K562 (cell line): ENCODE data around the gene CAPRIN1. TPM values are rescaled to one million over a fixed set of nuclear protein-coding genes. Genes with fewer than 3 reads are reported as not detected.

ENCODE experiments used
- ATF6 ChIP-seq: sonication (generic); formaldehyde crosslinking; IDR thresholded peaks from 2 replicates; pipeline ENCODE4 v1.4.0; 2020; ENCODE audit warnings: mild to moderate bottlenecking, missing genetic modification reagents
- CBFA2T2 ChIP-seq: fragments of 450-650 bp; conservative IDR thresholded peaks from 2 replicates; pipeline ENCODE4 v1.6.1; 2017; ENCODE audit warnings: mild to moderate bottlenecking
- CSDE1 ChIP-seq, 2 experiments: fragments of 450-650 bp; IDR thresholded peaks; 2 replicates each; pipeline ENCODE4 v1.6.1; 2016; ENCODE audit warnings: mild to moderate bottlenecking in 1 of 2
- E2F3 ChIP-seq: fragments of 250-450 bp; sonication (Bioruptor Pico); IDR thresholded peaks from 2 replicates; pipeline ENCODE4 v1.4.0; 2020; ENCODE audit warnings: mild to moderate bottlenecking
- ETV6 ChIP-seq, 3 experiments: fragments of 150-350 bp in 1 of 3; sonication (generic) in 1 of 3; formaldehyde crosslinking in 1 of 3; IDR thresholded peaks; 2 replicates each; pipeline versions ENCODE4 v1.6.1 to v1.8.0; 2014 to 2022; ENCODE audit warnings: borderline replicate concordance in 2 of 3, low read depth in 2 of 3, antibody characterized with exemption in 1 of 3, low read length in 1 of 3, mild to moderate bottlenecking in 1 of 3, missing genetic modification reagents in 1 of 3
- KLF16 ChIP-seq: IDR thresholded peaks from 2 replicates; pipeline ENCODE4 v1.6.1; 2016; ENCODE audit warnings: antibody characterized with exemption
- MAFF ChIP-seq: IDR thresholded peaks from 2 replicates; pipeline ENCODE4 v1.6.1; 2012; ENCODE audit warnings: low read length, improper control_type of control experiment
- MAZ ChIP-seq, 2 experiments: fragments of 450-650 bp in 1 of 2; sonication (generic) in 1 of 2; formaldehyde crosslinking; IDR thresholded peaks in 1 of 2; conservative IDR thresholded peaks in 1 of 2; 2 replicates each; pipeline versions ENCODE4 v1.4.0 to v1.5.0; 2020; ENCODE audit warnings: mild to moderate bottlenecking in 1 of 2, missing genetic modification reagents in 1 of 2
- MECOM ChIP-seq: fragments of 250-450 bp; sonication (Bioruptor Pico); IDR thresholded peaks from 2 replicates; pipeline ENCODE4 v1.8.0; 2022; ENCODE audit warnings: inconsistent platforms
- POLR2B ChIP-seq: fragments of 450-650 bp; IDR thresholded peaks from 2 replicates; pipeline ENCODE4 v1.6.1; 2018; ENCODE audit warnings: low read depth; ENCODE audit not compliant: partially characterized antibody
- RBM15 ChIP-seq: fragments of 200-400 bp; formaldehyde crosslinking; IDR thresholded peaks from 2 replicates; pipeline ENCODE4 v1.6.1; 2018; ENCODE audit warnings: mild to moderate bottlenecking, low read length, moderate library complexity; ENCODE audit not compliant: insufficient read depth
- SETDB1 ChIP-seq: IDR thresholded peaks from one replicate; pipeline ENCODE4 v1.6.1; 2012; ENCODE audit warnings: low read length, control low read depth, inconsistent platforms
- SFPQ ChIP-seq: fragments of 200-400 bp; formaldehyde crosslinking; IDR thresholded peaks from 2 replicates; pipeline ENCODE4 v1.6.1; 2017; ENCODE audit warnings: mild to moderate bottlenecking, low read depth, low read length, moderate library complexity
- TBL1XR1 ChIP-seq, 2 experiments: IDR thresholded peaks; 2 replicates each; pipeline ENCODE4 v1.6.1; 2012; ENCODE audit warnings: improper control_type of control experiment in 2 of 2, low read length in 2 of 2, mild to moderate bottlenecking in 1 of 2
- THAP12 ChIP-seq: fragments of 250-450 bp; sonication (Bioruptor Pico); IDR thresholded peaks from 2 replicates; pipeline ENCODE4 v1.9.0; 2021; ENCODE audit warnings: mild to moderate bottlenecking, inconsistent platforms
- THRAP3 ChIP-seq: fragments of 450-650 bp; IDR thresholded peaks from 2 replicates; pipeline ENCODE4 v1.6.1; 2016; ENCODE audit warnings: mild to moderate bottlenecking, inconsistent platforms, borderline replicate concordance
- polyA plus RNA-seq, 8 experiments: library from polyadenylated mRNA; depleted of rRNA in 4 of 8; stranded (reverse) in 5 of 8; unstranded in 3 of 8; fragments of >200 nt; fragmentation: Nextera tagmentation in 2 of 8; fragmentation: Illumina TruSeq in 1 of 8; extraction: Ambion mirVana in 2 of 8; extraction: Trizol in 1 of 8; gene quantifications; 2 replicates each; pipeline versions ENCODE4 v1.2.1 to v1.2.3, GENCODE V29; 2011 to 2014; ENCODE audit warnings: inconsistent platforms in 1 of 8, missing spikeins in 1 of 8
- total RNA-seq, 7 experiments: library from RNA; depleted of rRNA in 6 of 7; stranded (reverse); fragments of >200 nt in 6 of 7; fragmentation: Illumina TruSeq in 2 of 7; extraction: Trizol in 2 of 7; gene quantifications; 2 replicates each; pipeline versions ENCODE4 v1.2.1 to v1.2.3, GENCODE V29; 2011 to 2021; ENCODE audit warnings: low replicate concordance in 1 of 7
- TF ChIP-seq, protein P1 (sequence below): fragments of 250-450 bp; sonication (Bioruptor Pico); IDR thresholded peaks from 2 replicates; pipeline ENCODE4 v1.8.0; 2021; ENCODE audit warnings: moderate library complexity, mild to moderate bottlenecking, inconsistent platforms
- TF ChIP-seq, protein P2 (sequence below): fragments of 450-650 bp; IDR thresholded peaks from 2 replicates; pipeline ENCODE4 v1.6.1; 2018; ENCODE audit warnings: mild to moderate bottlenecking, low read depth; ENCODE audit not compliant: partially characterized antibody

CAPRIN1 gene
- total and polyA plus RNA-seq, 9 of the 15 experiments (the other 6 are each of a cell fraction or from before 2014, with no cell fraction given): 49.6 to 271 (median 244) TPM

- TF ChIP-seq TBL1XR1 (IDR thresholded peaks at IDR 0.05; ENCODE audit: low read length in 2 of 2) (peak in 1 of 2 experiments; percentile 73; a peak in 1 of 4 replicates), CSDE1 (IDR thresholded peaks at IDR 0.05) (peak in 1 of 2 experiments; percentile 74; a peak in 1 of 4 replicates), E2F3 (0 out of 2 replicates have a peak, but pooled peaks have one; percentile 5), RBM15 (no peak), ATF6 (CRISPR knock-in tag) (no peak), THAP12 (CRISPR knock-in tag) (peak; percentile 62), MAZ (CRISPR knock-in tag; conservative IDR thresholded peaks at IDR 0.05 in 1 of 2, IDR thresholded peaks at IDR 0.05 in 1 of 2) (peak in 1 of 2 experiments; percentile 69; a peak in 2 of 4 replicates), THRAP3 (no peak; the same call in 1 of the 2 replicates), SFPQ (no peak), CBFA2T2 (no peak), MAFF (no peak), MECOM (no peak), KLF16 (no peak), POLR2B (peak; percentile 93), ETV6 (IDR thresholded peaks at IDR 0.05; ENCODE audit: borderline replicate concordance in 1 of 2, low read depth in 2 of 2, low read length in 1 of 2) (no peak), ETV6 (CRISPR knock-in tag; IDR thresholded peaks at IDR 0.05; ENCODE audit: borderline replicate concordance) (no peak; the same call in 1 of the 2 replicates), SETDB1 (peak; percentile 99)
- TF ChIP-seq, protein P1, sequence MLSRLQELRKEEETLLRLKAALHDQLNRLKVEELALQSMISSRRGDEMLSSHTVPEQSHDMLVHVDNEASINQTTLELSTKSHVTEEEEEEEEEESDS (CRISPR knock-in tag): no peak
- TF ChIP-seq, protein P2, sequence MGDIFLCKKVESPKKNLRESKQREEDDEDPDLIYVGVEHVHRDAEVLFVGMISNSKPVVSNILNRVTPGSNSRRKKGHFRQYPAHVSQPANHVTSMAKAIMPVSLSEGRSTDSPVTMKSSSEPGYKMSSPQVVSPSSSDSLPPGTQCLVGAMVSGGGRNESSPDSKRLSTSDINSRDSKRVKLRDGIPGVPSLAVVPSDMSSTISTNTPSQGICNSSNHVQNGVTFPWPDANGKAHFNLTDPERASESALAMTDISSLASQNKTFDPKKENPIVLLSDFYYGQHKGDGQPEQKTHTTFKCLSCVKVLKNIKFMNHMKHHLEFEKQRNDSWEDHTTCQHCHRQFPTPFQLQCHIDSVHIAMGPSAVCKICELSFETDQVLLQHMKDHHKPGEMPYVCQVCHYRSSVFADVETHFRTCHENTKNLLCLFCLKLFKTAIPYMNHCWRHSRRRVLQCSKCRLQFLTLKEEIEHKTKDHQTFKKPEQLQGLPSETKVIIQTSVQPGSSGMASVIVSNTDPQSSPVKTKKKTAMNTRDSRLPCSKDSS: no peak
These were observed 53.8 kb downstream of the CAPRIN1 start, which contains the start of gene NAT10 (continued) for GRCh38 chr11:34105079-34105956.
